Muscle of leg (tissue), 11 donors: Measurements from ENCODE around the gene GALNTL6. TPM values are rescaled to one million over a fixed set of nuclear protein-coding genes. Genes with fewer than 3 reads are reported as not detected.

Experiments
- DNase-seq: peaks from one replicate; pipeline ENCODE4 v3.0.0; 2013
- H3K27ac ChIP-seq: one replicate; pipeline ENCODE4 v1.5.1; 2013; ENCODE audit warnings: mild to moderate bottlenecking, low read length, control low read depth
- H3K27me3 ChIP-seq: one replicate; pipeline ENCODE4 v1.6.1; 2013; ENCODE audit warnings: low read length; ENCODE audit not compliant: control insufficient read depth, insufficient read depth
- H3K36me3 ChIP-seq: one replicate; pipeline ENCODE4 v1.6.1; 2013; ENCODE audit warnings: low read length; ENCODE audit not compliant: control insufficient read depth, insufficient read depth
- H3K4me1 ChIP-seq: one replicate; pipeline ENCODE4 v1.6.1; 2013; ENCODE audit warnings: low read length; ENCODE audit not compliant: control insufficient read depth, insufficient read depth
- H3K4me3 ChIP-seq: one replicate; pipeline ENCODE4 v1.5.1; 2013; ENCODE audit warnings: low read length, control low read depth
- H3K9me3 ChIP-seq: replicated peaks from 2 replicates; pipeline ENCODE4 v1.6.1; 2013; ENCODE audit warnings: low read depth, low read length; ENCODE audit not compliant: control insufficient read depth
- WGBS: methylation state at CpG from one replicate; pipeline ENCODE4 v1.1.5; 2013; ENCODE audit warnings: missing lambda C conversion rate; ENCODE audit not compliant: insufficient coverage; 5-methylcytosine and 5-hydroxymethylcytosine counted together
- polyA plus RNA-seq, 8 donors: library from polyadenylated mRNA; unstranded; fragments of 120-200 nt; gene quantifications; one replicate each; pipeline versions ENCODE4 v1.2.1 to v1.2.3, GENCODE V29; 2013; ENCODE audit warnings: inconsistent platforms in 1 of 8, low replicate concordance in 1 of 8; ENCODE audit not compliant: insufficient read length in 8 of 8, insufficient read depth in 1 of 8
- total RNA-seq: library from RNA; stranded (reverse); fragments of 120-200 nt; gene quantifications from one replicate; pipeline ENCODE4 v1.2.4, GENCODE V29; 2013

GALNTL6 gene
- total and polyA plus RNA-seq, 9 donors = 0.26 to 0.95 (median 0.53) TPM

GRCh38 chr4:172656055-172656454, 842.9 kb downstream of the GALNTL6 start:
- H3K27me3 ChIP-seq = no peaks in the 10 kb centered on the region
- H3K4me3 ChIP-seq = no peak overlapping the region
- no peaks in the 10 kb centered on the region for H3K4me1 ChIP-seq
- no peaks in the 10 kb centered on the region for H3K9me3 ChIP-seq
- no peak for DNase-seq
- WGBS = 89% methylated on average over 4 of the region's 5 CpGs
- H3K36me3 ChIP-seq = no peaks in the 10 kb centered on the region
- no peak overlapping the region for H3K27ac ChIP-seq

- DNase-seq = no peak
- H3K36me3 ChIP-seq = no peaks in the 10 kb centered on the region
- no peak overlapping the region for H3K4me3 ChIP-seq
- no peaks in the 10 kb centered on the region for H3K27me3 ChIP-seq
- H3K4me1 ChIP-seq = no peaks in the 10 kb centered on the region
- H3K27ac ChIP-seq = no peak overlapping the region
- WGBS = 80% methylated on average over 1 of the region's 6 CpGs
- H3K9me3 ChIP-seq = no peaks in the 10 kb centered on the region
Observed at GRCh38 chr4:172657081-172657480, 843.9 kb downstream of the GALNTL6 start.

- Histone ChIP-seq H3K36me3 (no peaks in the 10 kb centered on the region), H3K9me3 (no peaks in the 10 kb centered on the region), H3K27me3 (no peaks in the 10 kb centered on the region), H3K4me1 (no peaks in the 10 kb centered on the region), H3K4me3 (no peak overlapping the region), H3K27ac (no peak overlapping the region)
- WGBS = no CpG with 5 or more reads among the region's 3 CpGs
- no peak for DNase-seq
Observed at GRCh38 chr4:172660251-172660650, 847.0 kb downstream of the GALNTL6 start.

GRCh38 chr4:172662113-172662512, 848.9 kb downstream of the GALNTL6 start:
- no peak for DNase-seq
- H3K27ac ChIP-seq = no peak overlapping the region
- H3K9me3 ChIP-seq = no peaks in the 10 kb centered on the region
- H3K4me1 ChIP-seq = no peaks in the 10 kb centered on the region
- no CpG with 5 or more reads among the region's 3 CpGs for WGBS
- no peaks in the 10 kb centered on the region for H3K36me3 ChIP-seq
- no peaks in the 10 kb centered on the region for H3K27me3 ChIP-seq
- no peak overlapping the region for H3K4me3 ChIP-seq

GRCh38 chr4:172666711-172667368, 853.6 kb downstream of the GALNTL6 start:
- WGBS = 100% methylated on average over 3 of the region's 6 CpGs
- Histone ChIP-seq H3K4me1 (no peaks in the 10 kb centered on the region), H3K4me3 (no peak overlapping the region), H3K36me3 (no peaks in the 10 kb centered on the region), H3K9me3 (no peaks in the 10 kb centered on the region), H3K27ac (no peak overlapping the region), H3K27me3 (no peaks in the 10 kb centered on the region)
- DNase-seq = no peak

GRCh38 chr4:172674811-172675210, 861.6 kb downstream of the GALNTL6 start:
- no peaks in the 10 kb centered on the region for H3K4me1 ChIP-seq
- no peaks in the 10 kb centered on the region for H3K36me3 ChIP-seq
- DNase-seq = no peak
- no peaks in the 10 kb centered on the region for H3K9me3 ChIP-seq
- H3K27ac ChIP-seq = no peak overlapping the region
- H3K4me3 ChIP-seq = no peak overlapping the region
- H3K27me3 ChIP-seq = no peaks in the 10 kb centered on the region

GRCh38 chr4:172675232-172675631, 862.0 kb downstream of the GALNTL6 start:
- no peak overlapping the region for H3K27ac ChIP-seq
- H3K9me3 ChIP-seq = no peaks in the 10 kb centered on the region
- H3K27me3 ChIP-seq = no peaks in the 10 kb centered on the region
- H3K4me3 ChIP-seq = no peak overlapping the region
- 100% methylated on average over 1 of the region's 1 CpG for WGBS
- H3K4me1 ChIP-seq = no peaks in the 10 kb centered on the region
- no peaks in the 10 kb centered on the region for H3K36me3 ChIP-seq
- no peak for DNase-seq

- no peak for DNase-seq
- no peaks in the 10 kb centered on the region for H3K36me3 ChIP-seq
- H3K4me3 ChIP-seq = no peak overlapping the region
- H3K4me1 ChIP-seq = no peaks in the 10 kb centered on the region
- no peaks in the 10 kb centered on the region for H3K9me3 ChIP-seq
- no peaks in the 10 kb centered on the region for H3K27me3 ChIP-seq
- no peak overlapping the region for H3K27ac ChIP-seq
Observed at GRCh38 chr4:172680691-172681090, 867.5 kb downstream of the GALNTL6 start.

GRCh38 chr4:172683021-172683420, 869.8 kb downstream of the GALNTL6 start:
- H3K9me3 ChIP-seq = no peaks in the 10 kb centered on the region
- no peaks in the 10 kb centered on the region for H3K27me3 ChIP-seq
- 92% methylated on average over 2 of the region's 3 CpGs for WGBS
- no peak overlapping the region for H3K4me3 ChIP-seq
- H3K27ac ChIP-seq = no peak overlapping the region
- no peaks in the 10 kb centered on the region for H3K36me3 ChIP-seq
- H3K4me1 ChIP-seq = no peaks in the 10 kb centered on the region
- no peak for DNase-seq

- H3K27ac ChIP-seq = no peak overlapping the region
- no peak for DNase-seq
- H3K4me3 ChIP-seq = no peak overlapping the region
- H3K4me1 ChIP-seq = no peaks in the 10 kb centered on the region
- 82% methylated on average over 2 of the region's 2 CpGs for WGBS
- H3K36me3 ChIP-seq = no peaks in the 10 kb centered on the region
- H3K9me3 ChIP-seq = peaks cover 2% of the 10 kb centered on the region
- H3K27me3 ChIP-seq = no peaks in the 10 kb centered on the region
Observed at GRCh38 chr4:172686021-172686420, 872.8 kb downstream of the GALNTL6 start.

GRCh38 chr4:172688534-172688933, 875.3 kb downstream of the GALNTL6 start:
- H3K4me1 ChIP-seq = no peaks in the 10 kb centered on the region
- H3K27ac ChIP-seq = no peak overlapping the region
- no peaks in the 10 kb centered on the region for H3K27me3 ChIP-seq
- no peak overlapping the region for H3K4me3 ChIP-seq
- DNase-seq = no peak
- H3K36me3 ChIP-seq = no peaks in the 10 kb centered on the region
- H3K9me3 ChIP-seq = peaks cover 5% of the 10 kb centered on the region
- no CpG with 5 or more reads among the region's 1 CpG for WGBS
